GM12801 (cell line): Measurements from ENCODE around the gene MS4A4E.

Experiments
- CTCF ChIP-seq: IDR thresholded peaks from one replicate; pipeline ENCODE4 v1.5.1; 2011; ENCODE audit warnings: control low read depth; ENCODE audit not compliant: insufficient read length; ENCODE audit errors: extremely low read depth

Gene MS4A4E

GRCh38 chr11:60221181-60221580 lies 21.8 kb downstream of the MS4A4E start:
- no peak for TF ChIP-seq CTCF

- TF ChIP-seq CTCF: no peak
Observed at GRCh38 chr11:60214386-60214785, 28.6 kb downstream of the MS4A4E start.

GRCh38 chr11:60211206-60211605 lies 31.7 kb downstream of the MS4A4E start:
- TF ChIP-seq CTCF: no peak

GRCh38 chr11:60209977-60210376 lies 33.0 kb downstream of the MS4A4E start:
- no peak for TF ChIP-seq CTCF

GRCh38 chr11:60208951-60209350 lies 34.0 kb downstream of the MS4A4E start:
- TF ChIP-seq CTCF: no peak

GRCh38 chr11:60208146-60208895 lies 34.6 kb downstream of the MS4A4E start:
- no peak for TF ChIP-seq CTCF

- no peak for TF ChIP-seq CTCF
Observed at GRCh38 chr11:60206616-60207015, 36.3 kb downstream of the MS4A4E start.
